Transverse colon (tissue), 4 donors: Measurements from ENCODE around the gene URGCP.

ENCODE experiments used
- EP300 ChIP-seq: sonication (generic); formaldehyde crosslinking; IDR thresholded peaks from one replicate; pipeline ENCODE4 v1.6.1; 2017; ENCODE audit warnings: antibody characterized with exemption, low read depth
- POLR2A ChIP-seq: fragments of 450-650 bp; IDR thresholded peaks from one replicate; pipeline ENCODE4 v1.6.1; 2016; ENCODE audit warnings: antibody characterized with exemption, mild to moderate bottlenecking, moderate library complexity
- POLR2AphosphoS5 ChIP-seq, 3 donors: sonication (generic); formaldehyde crosslinking; IDR thresholded peaks; one replicate each; pipeline ENCODE4 v1.6.1; 2016; ENCODE audit warnings: antibody characterized with exemption in 3 of 3
- TF ChIP-seq, protein P1 (sequence below), 5 experiments: fragments of 200-600 bp in 3 of 5; fragments of 450-650 bp in 2 of 5; sonication (generic) in 3 of 5; IDR thresholded peaks; 1 replicate in 2 of 5; 2 replicates in 3 of 5; pipeline ENCODE4 v1.5.1; 2016 to 2017; ENCODE audit warnings: antibody characterized with exemption in 5 of 5, inconsistent platforms in 3 of 5, mild to moderate bottlenecking in 2 of 5, moderate library complexity in 1 of 5

DNA sequence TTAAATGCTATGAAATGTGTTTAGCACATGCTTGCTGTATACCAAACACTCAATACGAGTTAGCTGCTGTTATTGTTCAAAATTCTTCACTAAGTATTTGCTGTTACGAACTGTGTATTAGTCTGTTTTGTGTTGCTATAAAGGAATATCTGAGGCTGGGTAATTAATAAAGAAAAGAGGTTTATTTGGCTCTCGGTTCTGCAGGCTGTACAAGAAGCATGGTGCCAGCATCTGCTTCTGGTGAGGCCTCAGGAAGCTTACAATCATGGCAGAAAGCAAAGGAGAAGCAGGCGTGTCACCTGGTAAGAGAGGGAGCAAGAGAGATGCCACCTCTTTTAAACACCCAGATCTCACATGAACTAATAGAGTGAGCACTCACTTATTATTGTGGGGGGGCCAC lies 21.4 kb upstream of the URGCP start:
- TF ChIP-seq, protein P1, sequence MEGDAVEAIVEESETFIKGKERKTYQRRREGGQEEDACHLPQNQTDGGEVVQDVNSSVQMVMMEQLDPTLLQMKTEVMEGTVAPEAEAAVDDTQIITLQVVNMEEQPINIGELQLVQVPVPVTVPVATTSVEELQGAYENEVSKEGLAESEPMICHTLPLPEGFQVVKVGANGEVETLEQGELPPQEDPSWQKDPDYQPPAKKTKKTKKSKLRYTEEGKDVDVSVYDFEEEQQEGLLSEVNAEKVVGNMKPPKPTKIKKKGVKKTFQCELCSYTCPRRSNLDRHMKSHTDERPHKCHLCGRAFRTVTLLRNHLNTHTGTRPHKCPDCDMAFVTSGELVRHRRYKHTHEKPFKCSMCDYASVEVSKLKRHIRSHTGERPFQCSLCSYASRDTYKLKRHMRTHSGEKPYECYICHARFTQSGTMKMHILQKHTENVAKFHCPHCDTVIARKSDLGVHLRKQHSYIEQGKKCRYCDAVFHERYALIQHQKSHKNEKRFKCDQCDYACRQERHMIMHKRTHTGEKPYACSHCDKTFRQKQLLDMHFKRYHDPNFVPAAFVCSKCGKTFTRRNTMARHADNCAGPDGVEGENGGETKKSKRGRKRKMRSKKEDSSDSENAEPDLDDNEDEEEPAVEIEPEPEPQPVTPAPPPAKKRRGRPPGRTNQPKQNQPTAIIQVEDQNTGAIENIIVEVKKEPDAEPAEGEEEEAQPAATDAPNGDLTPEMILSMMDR (IDR thresholded peaks at IDR 0.05): no peak
- TF ChIP-seq POLR2A (no peak), POLR2AphosphoS5 (IDR thresholded peaks at IDR 0.05) (no peak), EP300 (no peak)
